ENCODE measurements around the gene DLX6. TPM values are rescaled to one million over a fixed set of nuclear protein-coding genes. Genes with fewer than 3 reads are reported as not detected.
A peak's percentile ranks its signal among the peaks of the same experiment; 100 is the strongest.

DLX6 gene
- total and polyA plus RNA-seq, 2 of the 8 experiments (the other 6 are each of a cell fraction or from before 2014, with no cell fraction given): not detected

GRCh38 chr7:96998744-96999143 is 6.6 kb upstream of the DLX6 start:
- peak overlapping the region; percentile 7 to 19; a peak in 1 of 4 replicates for H3K4me2 ChIP-seq (ENCODE audit: insufficient read depth in 1 of 2, low read depth in 2 of 2, low read length in 2 of 2)
- H2BK120ac ChIP-seq (replicated peaks; ENCODE audit: low read depth, low read length): no peak overlapping the region
- WGBS, 2 experiments (ENCODE audit: extremely low coverage in 1 of 2, insufficient coverage in 1 of 2, insufficient read length in 1 of 2, insufficient replicate concordance in 2 of 2, low coverage in 1 of 2, low lambda C conversion rate in 2 of 2, missing lambda C conversion rate in 1 of 2): 4% methylated on average over 14 of the region's 14 CpGs; no CpG with 5 or more reads in 1 of the 2 experiments
- no peak overlapping the region for H3K14ac ChIP-seq (ENCODE audit: insufficient read length)
- H4K5ac ChIP-seq (ENCODE audit: insufficient read length, low read depth, low read length): no peak overlapping the region
- peaks cover 15 to 52% of the 10 kb centered on the region in 2 experiments for H4K20me1 ChIP-seq (replicated peaks in 1 of 2; ENCODE audit: control insufficient read depth in 1 of 2, insufficient read depth in 2 of 2, low read length in 2 of 2)
- peak overlapping the region; percentile 39; the same call in 1 of the 2 replicates for H2BK12ac ChIP-seq (ENCODE audit: low read depth, low read length)
- H4K91ac ChIP-seq (replicated peaks; ENCODE audit: insufficient read length, low read length): no peak overlapping the region
- no peaks in the 10 kb centered on the region for H3K79me2 ChIP-seq (ENCODE audit: control insufficient read depth in 1 of 2, insufficient read depth in 2 of 2, low read length in 2 of 2)
- DNase-seq (ENCODE audit: low read depth in 1 of 2, low spot score in 2 of 2) (peak in 1 of 2 experiments; percentile 57), FAIRE-seq (no peak)
- H3K27ac ChIP-seq (ENCODE audit: low read depth, low read length): no peak overlapping the region
- no peaks in the 10 kb centered on the region; the same call in 1 of the 2 replicates for H3K23me2 ChIP-seq (ENCODE audit: low read depth, low read length)
- no peak overlapping the region for H2BK15ac ChIP-seq (ENCODE audit: low read length)
- H2BK5ac ChIP-seq (ENCODE audit: low read depth, low read length): no peak overlapping the region
- H3K4me1 ChIP-seq (replicated peaks in 1 of 4; ENCODE audit: control insufficient read depth in 3 of 4, insufficient read depth in 4 of 4, low read length in 3 of 4): peaks cover 14 to 39% (median 25%) of the 10 kb centered on the region in 4 experiments
- no peaks in the 10 kb centered on the region for H3K79me1 ChIP-seq (ENCODE audit: low read depth, low read length)
- ChIA-PET CTCF (ENCODE audit: partially characterized antibody) (interaction anchor here (0.8 to 12.6 kb wide), 5 partner anchors 10 to 214 kb away, joined by 3 to 150 read pairs (median 8); no protein-coding TSS in a partner anchor), POLR2A (ENCODE audit: partially characterized antibody) (interaction anchor here (0.9 kb wide), 1 partner anchor 26 kb away, joined by 3 read pairs; the partner anchor contains the start of gene DLX5)
- H2AFZ ChIP-seq (ENCODE audit: low read length): no peak overlapping the region
- H3K4ac ChIP-seq (replicated peaks; ENCODE audit: insufficient read length, low read depth, low read length): no peak overlapping the region
- no peak overlapping the region for H2AK5ac ChIP-seq (ENCODE audit: low read depth, low read length)
- no peak overlapping the region for H3K4me3 ChIP-seq (ENCODE audit: extremely low read depth in 1 of 4, insufficient read depth in 2 of 4, low read depth in 3 of 4, low read length in 4 of 4)
- peaks cover 0 to 3% (median 0%) of the 10 kb centered on the region in 4 experiments; a peak in 1 of 8 replicates for H3K36me3 ChIP-seq (ENCODE audit: control insufficient read depth in 2 of 4, insufficient read depth in 4 of 4, low read length in 3 of 4)
- H3K18ac ChIP-seq (ENCODE audit: extremely low read depth, low read length): no peak overlapping the region
- H3K9me3 ChIP-seq (ENCODE audit: insufficient read depth in 2 of 2, low read depth in 1 of 2, low read length in 1 of 2): peaks cover 0 to 4% of the 10 kb centered on the region in 2 experiments; a peak in 1 of 4 replicates
- no peak overlapping the region for H2BK20ac ChIP-seq (ENCODE audit: low read length)
- no peak overlapping the region for H3K56ac ChIP-seq (replicated peaks; ENCODE audit: insufficient read length, low read depth, low read length)
- H3K27me3 ChIP-seq (replicated peaks in 1 of 4; ENCODE audit: control insufficient read depth in 3 of 4, extremely low read depth in 1 of 4, insufficient read depth in 3 of 4, low read length in 3 of 4): peaks cover 90 to 99% (median 95%) of the 10 kb centered on the region in 4 experiments
- no peak overlapping the region for H4K8ac ChIP-seq (ENCODE audit: extremely low read depth, insufficient read depth, low read length)
- no peak overlapping the region for H3K9ac ChIP-seq (replicated peaks in 1 of 4; ENCODE audit: extremely low read depth in 1 of 4, low read depth in 3 of 4, low read length in 3 of 4)
- no peak overlapping the region for H3K23ac ChIP-seq (ENCODE audit: insufficient read length)
- TF ChIP-seq SIX5 (IDR thresholded peaks at IDR 0.05; ENCODE audit: low read depth, low read length): no peak
- TF ChIP-seq HDAC6 (IDR thresholded peaks at IDR 0.05; ENCODE audit: low read depth, low read length): no peak
- TF ChIP-seq EZH2 (IDR thresholded peaks at IDR 0.05; ENCODE audit: low read depth, low read length, severe bottlenecking): peak; percentile 75
- peak; percentile 5; the same call in 1 of the 2 replicates for TF ChIP-seq SUZ12 (IDR thresholded peaks at IDR 0.05; ENCODE audit: low read length)
- peak; percentile 58 for TF ChIP-seq RNF2 (IDR thresholded peaks at IDR 0.05; ENCODE audit: borderline replicate concordance, low read depth, low read length, missing control alignments, poor library complexity, severe bottlenecking)
- no peak for TF ChIP-seq NANOG (IDR thresholded peaks at IDR 0.05; ENCODE audit: insufficient read depth, low read depth, low read length, poor library complexity, severe bottlenecking)
- TF ChIP-seq JUND (IDR thresholded peaks at IDR 0.05; ENCODE audit: low read length): no peak
- TF ChIP-seq RBBP5 (IDR thresholded peaks at IDR 0.05; ENCODE audit: borderline replicate concordance, low read depth, low read length): no peak
- TF ChIP-seq, protein P1, sequence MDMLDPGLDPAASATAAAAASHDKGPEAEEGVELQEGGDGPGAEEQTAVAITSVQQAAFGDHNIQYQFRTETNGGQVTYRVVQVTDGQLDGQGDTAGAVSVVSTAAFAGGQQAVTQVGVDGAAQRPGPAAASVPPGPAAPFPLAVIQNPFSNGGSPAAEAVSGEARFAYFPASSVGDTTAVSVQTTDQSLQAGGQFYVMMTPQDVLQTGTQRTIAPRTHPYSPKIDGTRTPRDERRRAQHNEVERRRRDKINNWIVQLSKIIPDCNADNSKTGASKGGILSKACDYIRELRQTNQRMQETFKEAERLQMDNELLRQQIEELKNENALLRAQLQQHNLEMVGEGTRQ (IDR thresholded peaks at IDR 0.05; ENCODE audit: low read length): no peak
- no peak for TF ChIP-seq RAD21 (IDR thresholded peaks at IDR 0.05 in 1 of 2, conservative IDR thresholded peaks at IDR 0.05 in 1 of 2; ENCODE audit: low read depth in 2 of 2, low read length in 2 of 2)
